GM18498 (cell line): ENCODE measurements around the gene ASS1.

ENCODE experiments used
- ATAC-seq: cut with Tn5 transposase; IDR thresholded peaks from one replicate; pipeline ENCODE4 v1.9.1; 2021; ENCODE audit warnings: mild to moderate bottlenecking, moderate library complexity; ENCODE audit not compliant: unreplicated experiment

Gene ASS1

DNA sequence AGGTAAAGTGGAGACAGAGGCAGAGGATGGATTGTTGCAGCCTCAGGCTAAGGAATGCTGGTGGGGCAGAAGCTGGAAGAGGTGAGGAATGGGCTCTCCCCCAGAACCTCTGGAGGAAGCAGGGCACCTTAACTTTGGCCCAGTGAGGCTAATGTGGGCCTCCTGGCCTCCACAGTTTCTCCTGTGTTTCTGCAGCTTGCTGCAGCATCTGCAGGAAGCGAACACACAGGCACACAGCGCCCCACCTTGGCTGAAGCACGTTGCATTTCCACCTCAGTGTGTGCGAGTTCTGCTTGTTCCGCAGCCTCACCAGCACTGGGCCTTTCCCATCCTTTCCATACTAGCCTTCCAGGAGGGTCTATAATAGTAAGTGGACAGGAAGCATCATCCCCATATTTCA lies 27.2 kb upstream of the ASS1 start:
- no peak for ATAC-seq

DNA sequence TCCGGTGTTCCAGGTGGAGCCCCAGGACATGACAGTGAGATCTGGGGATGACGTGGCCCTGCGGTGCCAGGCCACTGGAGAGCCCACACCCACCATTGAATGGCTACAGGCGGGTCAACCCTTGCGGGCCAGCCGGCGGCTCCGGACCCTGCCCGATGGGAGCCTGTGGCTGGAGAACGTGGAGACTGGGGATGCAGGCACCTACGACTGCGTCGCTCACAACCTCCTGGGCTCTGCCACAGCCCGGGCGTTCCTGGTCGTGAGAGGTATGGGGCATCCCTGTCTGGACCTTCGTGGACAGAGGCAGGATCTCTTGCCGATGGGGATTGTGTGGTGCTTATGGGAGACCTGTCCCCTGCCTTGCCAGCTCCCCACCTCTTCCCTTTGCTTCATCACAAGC lies 26.0 kb upstream of the ASS1 start:
- ATAC-seq = no peak

DNA sequence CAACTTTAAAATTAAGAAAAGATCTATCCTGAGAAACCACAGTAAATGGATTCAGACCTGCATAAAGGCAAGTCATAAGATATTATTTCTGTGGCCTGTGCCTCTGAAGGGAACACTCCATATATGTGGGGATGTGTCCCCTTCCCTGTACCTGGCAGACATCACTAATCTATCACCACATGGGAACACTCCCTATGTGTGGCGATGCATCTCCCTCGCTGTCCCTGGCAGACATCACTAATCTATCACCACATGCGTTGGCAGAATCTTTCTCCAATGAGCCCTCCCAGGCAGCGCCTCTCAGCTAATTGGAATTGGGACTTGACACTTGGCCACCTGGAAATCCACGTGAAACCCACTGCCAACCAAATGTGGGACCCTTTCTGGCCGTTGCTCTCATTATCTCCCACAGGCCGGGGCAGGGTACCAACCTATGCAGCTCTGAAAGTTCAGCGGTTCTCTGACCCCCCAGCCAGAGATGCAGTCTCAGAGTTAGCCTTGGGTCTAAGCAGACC lies 25.2 kb upstream of the ASS1 start:
- no peak for ATAC-seq

DNA sequence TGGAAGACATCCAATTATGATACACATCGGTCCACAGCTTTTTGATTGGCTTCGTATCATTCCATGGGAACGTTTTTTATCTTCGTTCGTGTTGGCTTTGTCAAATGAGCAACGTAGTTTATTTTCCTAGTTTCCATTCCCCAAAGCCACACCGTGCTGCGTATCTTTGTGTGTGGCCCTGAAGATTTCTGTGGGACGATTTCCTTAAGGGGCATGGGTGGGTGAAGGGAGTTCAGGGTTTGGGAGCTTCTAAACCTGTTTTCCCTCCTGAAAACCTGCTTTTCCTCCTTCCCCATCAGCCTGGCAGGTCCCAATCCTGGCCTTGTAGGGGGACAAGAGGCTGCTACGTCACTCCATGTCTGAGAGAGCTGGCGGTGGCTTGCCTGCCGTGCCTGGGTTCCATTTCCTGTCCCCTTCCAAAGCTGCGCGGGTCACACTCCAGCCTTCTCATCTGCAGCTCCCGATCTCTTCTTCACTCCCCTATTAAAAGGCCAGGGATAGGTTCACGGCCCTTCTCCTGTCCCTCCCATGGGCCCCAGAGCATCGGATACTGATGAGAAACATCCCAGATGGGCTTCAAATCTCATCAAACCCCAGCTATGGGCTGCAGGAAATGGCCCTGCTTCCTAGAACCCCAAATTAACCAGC lies 23.5 kb upstream of the ASS1 start:
- no peak for ATAC-seq

DNA sequence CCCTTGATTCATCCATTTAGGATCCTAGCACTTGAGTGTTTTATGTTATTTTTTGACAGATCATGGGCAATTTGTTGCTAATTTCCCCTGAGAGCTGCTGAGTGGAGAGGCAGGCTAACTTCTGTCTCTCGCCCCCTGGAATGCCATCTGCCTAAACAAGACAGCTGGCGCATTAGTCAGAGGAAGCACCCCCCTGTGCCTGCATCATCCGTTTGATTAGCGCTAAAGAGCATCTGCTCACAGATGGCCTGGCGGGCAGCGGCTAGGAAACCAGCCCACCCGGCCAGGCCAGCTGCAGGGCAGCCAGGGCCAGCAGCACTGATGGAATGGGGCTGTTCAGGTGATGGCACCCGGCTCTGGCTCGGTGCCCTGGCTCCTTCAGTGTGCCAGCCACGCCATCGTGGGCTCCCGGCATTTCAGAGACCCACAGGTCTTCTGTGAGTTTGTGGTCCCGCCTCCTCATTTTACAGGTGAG lies 22.9 kb upstream of the ASS1 start:
- no peak for ATAC-seq

DNA sequence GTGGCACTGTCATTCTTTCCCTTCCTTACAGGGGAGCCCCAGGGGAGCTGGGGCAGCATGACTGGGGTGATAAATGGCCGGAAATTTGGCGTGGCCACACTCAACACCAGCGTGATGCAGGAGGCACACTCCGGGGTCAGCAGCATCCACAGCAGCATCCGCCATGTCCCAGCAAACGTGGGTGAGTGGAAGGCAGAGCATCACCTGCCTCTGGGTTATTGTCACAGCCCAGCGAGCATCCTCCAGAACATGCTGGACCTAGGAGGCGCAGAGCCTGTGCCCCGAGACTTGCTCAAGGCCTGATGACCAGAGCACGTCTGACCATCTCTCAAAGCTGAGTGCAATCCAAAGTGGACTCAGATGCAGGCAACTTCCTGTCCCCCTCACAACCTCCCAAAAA lies 22.2 kb upstream of the ASS1 start:
- ATAC-seq = no peak

DNA sequence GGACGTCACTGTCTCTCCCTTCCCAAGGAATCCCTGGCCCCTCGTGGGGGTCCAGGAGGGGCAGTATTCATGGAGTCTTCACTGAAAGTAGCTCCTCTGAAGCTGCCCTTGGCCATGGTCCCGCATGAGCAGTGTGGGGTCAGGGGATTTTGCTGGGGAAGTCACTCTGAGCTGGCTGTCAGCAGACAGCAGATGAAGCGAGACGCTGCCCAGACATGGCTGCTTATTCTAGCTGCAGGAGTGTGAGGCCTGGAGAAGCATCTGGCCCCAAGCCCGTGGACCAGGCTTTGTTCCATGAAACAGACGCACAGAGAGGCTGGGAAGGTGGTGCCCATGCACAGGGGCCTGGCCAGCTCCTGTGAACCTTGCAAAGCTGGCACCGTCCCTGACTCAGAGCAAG lies 21.5 kb upstream of the ASS1 start:
- no peak for ATAC-seq

DNA sequence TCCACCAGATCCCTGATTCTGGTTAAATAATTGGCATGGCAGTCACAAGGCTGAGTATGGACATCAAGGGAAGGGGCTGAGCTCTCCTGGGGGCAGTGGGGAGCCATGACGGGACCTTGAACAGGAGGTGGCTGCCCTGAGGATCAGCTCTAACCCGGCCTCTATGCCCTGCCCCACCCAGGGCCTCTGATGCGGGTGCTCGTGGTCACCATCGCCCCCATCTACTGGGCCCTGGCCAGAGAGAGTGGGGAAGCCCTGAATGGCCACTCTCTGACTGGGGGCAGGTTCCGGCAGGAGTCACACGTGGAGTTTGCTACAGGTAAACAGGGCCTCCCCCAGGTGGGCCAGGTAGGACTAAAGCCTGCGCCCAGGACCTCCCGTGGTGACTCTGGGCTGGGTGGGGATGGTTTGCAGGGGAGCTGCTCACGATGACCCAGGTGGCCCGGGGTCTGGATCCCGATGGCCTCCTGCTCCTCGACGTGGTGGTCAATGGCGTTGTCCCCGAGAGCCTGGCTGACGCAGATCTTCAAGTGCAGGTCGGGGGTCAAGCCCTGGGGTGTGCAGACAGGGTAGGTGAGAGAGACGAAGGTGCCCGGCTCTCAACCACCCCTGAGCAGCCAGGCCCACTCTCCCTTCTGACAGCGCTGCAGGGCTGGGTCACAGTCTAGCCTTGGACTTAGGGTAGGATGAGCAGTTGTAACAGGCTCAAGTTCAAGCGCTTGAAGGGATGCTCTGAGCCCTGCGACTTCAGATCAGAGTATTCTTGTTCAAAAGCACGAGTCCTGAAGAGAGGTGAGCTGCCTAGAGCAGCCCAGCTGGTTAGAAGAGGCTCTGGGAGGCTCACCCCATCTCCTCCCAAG lies 19.9 kb upstream of the ASS1 start:
- ATAC-seq = no peak

DNA sequence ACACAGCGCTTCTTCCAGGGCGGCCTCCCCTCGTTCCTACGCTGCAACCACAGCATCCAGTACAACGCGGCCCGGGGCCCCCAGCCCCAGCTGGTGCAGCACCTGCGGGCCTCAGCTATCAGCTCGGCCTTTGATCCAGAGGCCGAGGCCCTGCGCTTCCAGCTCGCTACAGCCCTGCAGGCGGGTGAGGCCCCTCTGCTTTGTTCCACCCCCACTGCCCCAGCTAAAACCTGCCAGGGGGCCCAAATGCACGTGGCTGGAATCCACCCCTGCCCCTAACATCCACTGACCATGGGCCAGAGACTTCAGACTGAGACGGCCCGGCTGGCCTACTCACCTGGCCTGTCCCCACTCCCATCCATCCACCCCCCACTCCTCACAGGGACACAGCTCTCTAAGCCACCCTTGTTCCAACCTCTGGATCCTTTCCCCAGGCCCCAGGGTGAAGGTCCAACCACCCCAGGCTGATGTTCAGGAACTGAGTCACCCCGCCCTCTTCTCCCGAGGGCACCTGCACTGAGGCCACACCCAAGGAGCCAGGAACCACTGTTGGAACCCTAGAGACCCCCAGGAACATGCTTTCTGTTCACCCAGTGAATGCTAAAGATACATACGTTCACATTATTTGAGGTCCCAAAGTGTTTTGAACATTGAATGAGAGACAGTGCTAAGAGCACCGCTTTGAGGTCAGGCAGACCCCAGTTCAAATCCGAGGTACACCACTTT lies 18.9 kb upstream of the ASS1 start:
- ATAC-seq = no peak

DNA sequence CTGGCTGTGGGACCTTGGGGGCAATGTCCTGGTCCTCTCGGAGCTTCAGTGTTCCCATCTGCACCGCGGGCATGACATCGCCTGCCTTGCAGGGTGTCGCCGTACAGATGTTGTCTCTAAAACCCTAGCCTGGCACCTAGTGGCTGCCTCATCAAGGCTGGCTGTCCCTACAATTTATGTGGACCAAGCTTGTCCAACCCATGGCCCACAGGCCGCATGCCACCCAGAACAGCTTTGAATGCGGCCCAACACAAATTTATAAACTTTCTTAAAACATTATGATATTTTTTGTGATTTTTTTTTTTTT lies 18.3 kb upstream of the ASS1 start:
- no peak for ATAC-seq

DNA sequence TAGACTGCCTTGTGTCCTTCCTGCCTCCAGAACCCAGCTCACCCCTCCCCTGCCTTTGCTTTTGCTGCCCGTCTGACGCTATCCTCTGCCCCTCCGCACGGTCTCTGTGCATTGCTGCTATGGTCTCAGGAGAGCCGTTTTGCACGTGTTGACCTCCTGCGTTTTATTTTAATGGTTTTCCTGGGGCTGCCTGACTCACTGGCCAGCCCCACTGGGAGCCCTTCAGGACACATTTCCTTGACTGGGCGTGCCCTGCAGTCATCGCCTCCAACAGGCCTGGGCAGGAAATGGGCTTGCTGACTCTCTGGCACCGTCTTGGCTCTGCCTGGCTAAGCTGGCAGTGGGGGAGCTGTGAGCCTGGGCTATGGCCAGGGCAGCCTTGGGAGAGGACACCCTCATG lies 17.9 kb upstream of the ASS1 start:
- no peak for ATAC-seq

DNA sequence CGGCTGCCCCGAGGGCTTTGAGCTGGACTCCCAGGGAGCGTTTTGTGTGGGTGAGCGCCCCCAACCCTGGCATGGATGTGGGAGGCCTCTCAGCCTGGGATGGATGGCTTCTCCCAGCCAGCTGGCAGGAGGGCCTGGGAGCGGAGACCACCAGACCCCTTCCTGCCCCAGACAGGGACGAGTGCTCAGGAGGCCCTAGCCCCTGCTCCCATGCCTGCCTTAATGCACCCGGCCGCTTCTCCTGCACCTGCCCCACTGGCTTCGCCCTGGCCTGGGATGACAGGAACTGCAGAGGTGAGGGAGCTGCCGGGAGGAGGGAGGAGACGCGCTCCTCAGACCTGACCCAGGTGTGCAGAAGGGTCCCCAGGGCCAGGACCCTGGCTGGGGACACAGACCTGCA lies 17.4 kb upstream of the ASS1 start:
- no peak for ATAC-seq

DNA sequence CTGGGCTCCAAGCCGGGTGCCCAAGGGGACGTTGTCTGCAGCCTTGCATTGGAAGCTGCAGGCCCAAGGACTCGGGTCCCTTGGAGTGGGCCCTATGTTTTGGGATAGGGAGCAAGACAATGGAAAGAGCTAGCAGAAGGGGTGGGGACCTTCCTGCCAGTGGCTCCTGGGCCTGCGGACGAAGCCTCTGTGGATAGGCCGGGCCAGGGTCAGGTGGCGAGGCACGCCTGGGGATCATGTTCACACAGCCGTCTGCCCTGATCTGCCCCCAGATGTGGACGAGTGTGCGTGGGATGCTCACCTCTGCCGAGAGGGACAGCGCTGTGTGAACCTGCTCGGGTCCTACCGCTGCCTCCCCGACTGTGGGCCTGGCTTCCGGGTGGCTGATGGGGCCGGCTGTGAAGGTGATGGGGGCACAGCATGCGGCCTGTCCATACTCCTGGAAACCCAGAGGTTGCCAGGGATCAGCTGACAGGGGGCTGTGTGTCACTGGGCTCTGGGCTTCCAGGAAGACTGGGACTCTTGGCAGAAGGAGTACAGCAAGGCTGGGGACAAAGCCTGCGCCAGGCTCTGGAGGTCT lies 16.6 kb upstream of the ASS1 start:
- ATAC-seq = no peak

DNA sequence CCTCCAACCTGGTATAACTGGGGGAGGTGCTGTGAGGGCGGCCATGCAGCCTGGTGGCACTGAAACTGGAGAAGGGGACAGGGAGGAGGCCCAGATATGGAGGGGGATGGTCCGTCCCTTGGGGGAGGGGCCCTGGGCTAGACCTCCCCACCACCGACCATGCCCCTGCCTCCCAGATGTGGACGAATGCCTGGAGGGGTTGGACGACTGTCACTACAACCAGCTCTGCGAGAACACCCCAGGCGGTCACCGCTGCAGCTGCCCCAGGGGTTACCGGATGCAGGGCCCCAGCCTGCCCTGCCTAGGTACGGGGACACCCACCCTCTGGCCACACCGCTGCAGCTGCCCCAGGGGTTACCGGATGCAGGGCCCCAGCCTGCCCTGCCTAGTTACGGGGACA lies 15.4 kb upstream of the ASS1 start:
- no peak for ATAC-seq

DNA sequence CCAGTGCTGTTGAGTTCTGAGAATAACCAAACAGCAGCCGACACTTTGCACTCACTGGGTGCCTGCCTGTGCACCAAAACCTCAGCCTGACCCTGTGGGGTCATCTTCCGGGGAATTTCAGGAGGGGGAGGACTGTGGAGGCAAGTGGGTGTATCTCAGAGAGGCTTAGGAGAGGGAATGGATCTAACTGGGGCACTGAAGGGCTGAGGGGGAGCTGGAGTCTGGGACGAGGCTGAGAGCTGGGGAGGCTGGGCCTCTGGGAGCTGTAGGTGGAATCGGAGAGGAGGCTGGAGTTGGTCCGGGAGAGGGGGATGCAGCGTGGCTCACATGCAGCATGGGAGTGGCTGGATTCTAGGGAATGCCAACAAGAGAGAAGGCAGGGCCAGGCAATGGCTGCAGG lies 14.9 kb upstream of the ASS1 start:
- no peak for ATAC-seq

DNA sequence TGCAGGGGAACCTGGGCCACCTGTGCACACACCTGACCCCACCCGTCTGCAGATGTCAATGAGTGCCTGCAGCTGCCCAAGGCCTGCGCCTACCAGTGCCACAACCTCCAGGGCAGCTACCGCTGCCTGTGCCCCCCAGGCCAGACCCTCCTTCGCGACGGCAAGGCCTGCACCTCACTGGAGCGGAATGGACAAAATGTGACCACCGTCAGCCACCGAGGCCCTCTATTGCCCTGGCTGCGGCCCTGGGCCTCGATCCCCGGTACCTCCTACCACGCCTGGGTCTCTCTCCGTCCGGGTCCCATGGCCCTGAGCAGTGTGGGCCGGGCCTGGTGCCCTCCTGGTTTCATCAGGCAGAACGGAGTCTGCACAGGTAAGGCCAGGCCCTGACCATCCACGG lies 14.5 kb upstream of the ASS1 start:
- ATAC-seq = no peak

DNA sequence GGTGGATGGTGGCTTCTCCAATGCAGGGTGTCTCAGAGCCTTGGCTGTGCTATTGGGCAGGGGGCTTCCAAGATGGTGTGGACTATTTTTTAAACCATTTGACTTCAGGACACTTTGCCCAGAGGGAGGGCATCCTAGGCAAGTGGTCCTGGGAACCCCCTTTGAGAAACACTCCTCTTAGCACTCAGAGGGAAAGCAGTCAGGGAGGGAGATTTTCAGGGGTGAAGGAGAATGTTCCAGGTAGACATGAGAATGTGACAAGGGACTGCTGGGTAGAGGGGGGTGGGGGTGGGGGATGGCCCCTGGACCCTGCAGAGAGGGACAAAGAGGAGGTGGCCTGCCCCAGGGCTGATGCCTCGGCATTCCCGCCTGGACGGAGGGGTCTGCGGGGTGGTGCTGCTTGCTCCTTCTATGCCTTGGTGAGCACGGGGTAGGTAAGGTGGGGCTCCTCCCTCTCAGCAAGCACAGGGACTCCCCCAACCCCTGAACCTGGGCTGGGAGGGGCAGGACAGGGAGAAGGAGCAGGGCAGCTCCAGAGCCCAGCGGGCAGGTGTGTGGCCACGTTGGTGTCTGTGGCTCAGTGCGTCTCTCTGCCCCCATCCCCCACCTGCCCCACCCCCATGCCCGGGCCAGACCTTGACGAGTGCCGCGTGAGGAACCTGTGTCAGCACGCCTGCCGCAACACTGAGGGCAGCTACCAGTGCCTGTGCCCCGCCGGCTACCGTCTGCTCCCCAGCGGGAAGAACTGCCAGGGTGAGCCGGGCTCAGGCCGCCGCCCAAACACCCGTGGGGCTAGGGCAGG lies 13.8 kb upstream of the ASS1 start:
- ATAC-seq = no peak

DNA sequence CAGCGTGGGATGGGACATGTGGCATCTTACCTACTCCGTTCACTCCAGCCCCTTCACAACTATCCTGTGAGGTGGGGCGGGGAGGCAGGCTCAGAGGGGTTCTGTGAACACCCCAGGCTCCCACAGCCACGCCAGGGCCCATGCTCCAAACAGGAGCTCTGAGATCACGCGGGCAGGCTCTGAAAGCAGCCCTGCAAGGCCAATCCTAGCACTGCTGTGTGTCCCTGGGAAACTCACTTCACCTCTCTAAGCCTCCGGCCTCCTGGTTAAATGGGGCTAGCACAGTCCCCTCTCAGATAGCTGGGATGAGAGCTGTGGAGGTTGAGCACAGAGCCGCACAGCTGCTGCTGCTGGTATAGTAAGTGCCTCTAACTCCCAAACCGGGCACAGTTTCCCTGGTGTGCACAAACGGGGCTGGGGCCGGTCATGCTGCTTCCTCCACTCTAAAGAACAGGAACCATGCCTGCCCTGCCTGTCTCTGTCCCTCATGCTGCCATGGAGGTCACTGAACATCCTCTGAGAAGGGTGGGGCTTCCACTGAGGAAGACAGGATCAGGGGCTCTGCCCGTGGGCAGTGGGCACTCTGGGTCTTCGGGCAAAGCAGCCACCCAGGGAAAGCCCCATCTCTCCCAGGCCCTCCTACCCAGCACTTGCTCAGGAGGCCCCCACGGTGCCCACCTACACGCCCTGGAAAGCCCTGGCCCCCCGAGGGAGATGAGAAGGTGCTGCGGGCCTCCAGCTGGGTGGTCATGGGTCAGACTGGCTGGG lies 13.0 kb upstream of the ASS1 start:
- ATAC-seq = no peak

DNA sequence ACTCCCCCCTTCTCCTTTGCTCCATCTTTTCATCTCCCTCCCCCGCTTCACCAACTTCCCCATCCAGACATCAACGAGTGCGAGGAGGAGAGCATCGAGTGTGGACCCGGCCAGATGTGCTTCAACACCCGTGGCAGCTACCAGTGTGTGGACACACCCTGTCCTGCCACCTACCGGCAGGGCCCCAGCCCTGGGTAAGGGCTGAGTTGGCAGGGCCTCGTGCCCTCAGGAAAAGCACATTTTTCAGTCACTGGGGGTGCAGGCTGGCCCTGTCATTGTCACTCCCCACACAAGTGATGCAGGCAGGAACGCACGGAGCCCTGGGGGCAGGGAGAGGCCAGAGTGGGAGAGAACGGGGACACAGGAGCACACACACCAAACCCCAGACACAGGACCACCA lies 12.4 kb upstream of the ASS1 start:
- ATAC-seq = no peak

DNA sequence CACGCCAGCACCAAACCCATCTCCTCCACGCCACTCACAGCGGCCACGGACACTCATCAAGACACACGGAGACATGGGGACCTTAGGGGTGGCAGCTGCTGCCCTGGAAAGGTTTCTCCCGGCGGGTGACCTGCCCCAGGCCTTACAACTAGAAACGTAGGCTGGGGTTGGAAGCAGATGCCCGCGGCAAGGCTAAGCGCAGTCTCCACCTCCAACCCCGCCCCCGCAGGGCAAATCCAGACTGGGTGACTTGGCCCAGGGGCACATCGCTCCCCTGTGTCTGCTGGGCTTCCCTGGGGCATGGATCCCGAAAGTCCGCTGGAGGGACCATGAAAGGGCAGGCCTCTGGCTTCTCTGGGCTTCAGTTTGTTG lies 12.0 kb upstream of the ASS1 start:
- no peak for ATAC-seq
